ENCODE results near the gene FKBP1A.

Gene FKBP1A

GRCh38 chr20:1371830-1372539 is 20.9 kb downstream of the FKBP1A start:
- DNase-seq (ENCODE audit: extremely low spot score), result no peak
- ChIA-PET CTCF (no interaction called here), POLR2A (interaction anchor here (0.8 kb wide), 1 partner anchor 13 kb away, joined by 3 read pairs; no protein-coding TSS in a partner anchor)
- TF ChIP-seq FOXK2 (IDR thresholded peaks at IDR 0.05) (no peak), BHLHE40 (IDR thresholded peaks at IDR 0.05; ENCODE audit: borderline replicate concordance) (no peak), HDGF (IDR thresholded peaks at IDR 0.05; ENCODE audit: borderline replicate concordance) (no peak), L3MBTL2 (conservative IDR thresholded peaks at IDR 0.05) (no peak), PKNOX1 (IDR thresholded peaks at IDR 0.05) (no peak), SP1 (IDR thresholded peaks at IDR 0.05) (no peak), TARDBP (IDR thresholded peaks at IDR 0.05) (no peak), NFRKB (IDR thresholded peaks at IDR 0.05) (no peak)

GRCh38 chr20:1371202-1371782 is 21.6 kb downstream of the FKBP1A start:
- no peak for TF ChIP-seq HDGF (IDR thresholded peaks at IDR 0.05; ENCODE audit: borderline replicate concordance)
- TF ChIP-seq ELF4 (IDR thresholded peaks at IDR 0.05), result no peak
- no peak for TF ChIP-seq NFRKB (IDR thresholded peaks at IDR 0.05)
- TF ChIP-seq ZNF384 (IDR thresholded peaks at IDR 0.05), result no peak
- no peak for TF ChIP-seq TARDBP (IDR thresholded peaks at IDR 0.05)
- TF ChIP-seq FOXM1 (IDR thresholded peaks at IDR 0.05; ENCODE audit: borderline replicate concordance), result no peak
- TF ChIP-seq SP1 (IDR thresholded peaks at IDR 0.05), result no peak
- no peak for TF ChIP-seq ARNT (IDR thresholded peaks at IDR 0.05)
- no peak for TF ChIP-seq L3MBTL2 (conservative IDR thresholded peaks at IDR 0.05)
- no peak for TF ChIP-seq CTBP1 (IDR thresholded peaks at IDR 0.05; ENCODE audit: borderline replicate concordance)
- no peak for TF ChIP-seq LEF1 (IDR thresholded peaks at IDR 0.05; ENCODE audit: borderline replicate concordance)
- TF ChIP-seq SUZ12 (IDR thresholded peaks at IDR 0.05), result no peak
- TF ChIP-seq FOXA1 (IDR thresholded peaks at IDR 0.05), result no peak
- TF ChIP-seq PKNOX1 (IDR thresholded peaks at IDR 0.05), result no peak
- no peak for DNase-seq (ENCODE audit: extremely low spot score)
- ChIA-PET CTCF (no interaction called here), POLR2A (interaction anchor here (0.8 kb wide), 1 partner anchor 14 kb away, joined by 3 read pairs; no protein-coding TSS in a partner anchor)

GRCh38 chr20:1370548-1371110 is 22.2 kb downstream of the FKBP1A start:
- ChIA-PET CTCF (no interaction called here), POLR2A (no interaction called here)

GRCh38 chr20:1369970-1370369 is 22.9 kb downstream of the FKBP1A start:
- TF ChIP-seq ARNT (IDR thresholded peaks at IDR 0.05), result no peak
- TF ChIP-seq L3MBTL2 (conservative IDR thresholded peaks at IDR 0.05), result no peak
- no peak for TF ChIP-seq LEF1 (IDR thresholded peaks at IDR 0.05; ENCODE audit: borderline replicate concordance)
- TF ChIP-seq SP1 (IDR thresholded peaks at IDR 0.05), result no peak
- TF ChIP-seq ELF4 (IDR thresholded peaks at IDR 0.05), result no peak
- TF ChIP-seq CTBP1 (IDR thresholded peaks at IDR 0.05; ENCODE audit: borderline replicate concordance), result no peak
- no peak for TF ChIP-seq NFRKB (IDR thresholded peaks at IDR 0.05)
- TF ChIP-seq BHLHE40 (IDR thresholded peaks at IDR 0.05; ENCODE audit: borderline replicate concordance), result no peak
- TF ChIP-seq PKNOX1 (IDR thresholded peaks at IDR 0.05), result no peak
- TF ChIP-seq SUZ12 (IDR thresholded peaks at IDR 0.05), result no peak
- no peak for TF ChIP-seq FOXK2 (IDR thresholded peaks at IDR 0.05)
- no peak for TF ChIP-seq HDGF (IDR thresholded peaks at IDR 0.05; ENCODE audit: borderline replicate concordance)
- no peak for TF ChIP-seq TARDBP (IDR thresholded peaks at IDR 0.05)
- no peak for TF ChIP-seq FOXA1 (IDR thresholded peaks at IDR 0.05)
- no peak for TF ChIP-seq FOXM1 (IDR thresholded peaks at IDR 0.05; ENCODE audit: borderline replicate concordance)
- TF ChIP-seq ZNF384 (IDR thresholded peaks at IDR 0.05), result no peak
- POLR2A ChIA-PET, result no interaction called here
- no peak for DNase-seq (ENCODE audit: extremely low spot score)
- CTCF ChIA-PET, result no interaction called here

More at GRCh38 chr20:1370548-1371110, 22.2 kb downstream of the FKBP1A start:
- TF ChIP-seq FOXA1 (IDR thresholded peaks at IDR 0.05) (no peak), LEF1 (IDR thresholded peaks at IDR 0.05; ENCODE audit: borderline replicate concordance) (no peak), SP1 (IDR thresholded peaks at IDR 0.05) (no peak), ZNF384 (IDR thresholded peaks at IDR 0.05) (no peak), TARDBP (IDR thresholded peaks at IDR 0.05) (no peak), HDGF (IDR thresholded peaks at IDR 0.05; ENCODE audit: borderline replicate concordance) (no peak), ELF4 (IDR thresholded peaks at IDR 0.05) (no peak), SUZ12 (IDR thresholded peaks at IDR 0.05) (no peak), FOXK2 (IDR thresholded peaks at IDR 0.05) (no peak), PKNOX1 (IDR thresholded peaks at IDR 0.05) (no peak), ARNT (IDR thresholded peaks at IDR 0.05) (no peak), NFRKB (IDR thresholded peaks at IDR 0.05) (no peak), BHLHE40 (IDR thresholded peaks at IDR 0.05; ENCODE audit: borderline replicate concordance) (no peak), L3MBTL2 (conservative IDR thresholded peaks at IDR 0.05) (no peak), FOXM1 (IDR thresholded peaks at IDR 0.05; ENCODE audit: borderline replicate concordance) (no peak), CTBP1 (IDR thresholded peaks at IDR 0.05; ENCODE audit: borderline replicate concordance) (no peak)
- DNase-seq (ENCODE audit: extremely low spot score), result no peak
